Type B pancreatic cell (in vitro differentiated cells): Measurements from ENCODE around the gene IGFL2. TPM values are rescaled to one million over a fixed set of nuclear protein-coding genes. Genes with fewer than 3 reads are reported as not detected.
"Not testable (repeated sequence)": the region's sequence is repeated elsewhere in the genome, so short reads cannot be mapped to it uniquely, and the experiment has no call there.

Experiments
- DNase-seq: peaks from one replicate; pipeline ENCODE4 v3.0.0; 2021; ENCODE audit warnings: mixed read lengths; ENCODE audit not compliant: unreplicated experiment; ENCODE audit errors: extremely low spot score
- H3K27ac Mint-ChIP-seq: 2 replicates; pipeline ENCODE4 v1.8.0; 2021; ENCODE audit warnings: mild to moderate bottlenecking, mixed read lengths
- H3K27me3 Mint-ChIP-seq: 2 replicates; pipeline ENCODE4 v1.8.0; 2021; ENCODE audit warnings: mixed read lengths
- H3K36me3 Mint-ChIP-seq: 2 replicates; pipeline ENCODE4 v1.8.0; 2021; ENCODE audit warnings: mixed read lengths
- H3K4me1 Mint-ChIP-seq: one replicate; pipeline ENCODE4 v1.8.0; 2021; ENCODE audit warnings: mixed read lengths; ENCODE audit not compliant: unreplicated experiment
- H3K4me3 Mint-ChIP-seq: 2 replicates; pipeline ENCODE4 v1.8.0; 2021; ENCODE audit warnings: mild to moderate bottlenecking, mixed read lengths
- H3K9me3 Mint-ChIP-seq: 2 replicates; pipeline ENCODE4 v1.8.0; 2021; ENCODE audit warnings: mixed read lengths
- CTCF ChIP-seq: fragments of 200-600 bp; sonication (generic); conservative IDR thresholded peaks from 2 replicates; pipeline ENCODE4 v1.5.0; 2021; ENCODE audit warnings: antibody characterized with exemption, mild to moderate bottlenecking
- total RNA-seq: library from RNA; stranded (reverse); gene quantifications from 2 replicates; pipeline ENCODE4 v1.2.1, GENCODE V29; 2021; ENCODE audit warnings: low replicate concordance

The IGFL2 gene
- total RNA-seq, 1 donor from 2014 or later: 104 TPM

- Mint-ChIP-seq H3K4me3 (peak overlapping the region; percentile 82), H3K27me3 (peaks cover 10% of the 10 kb centered on the region), H3K27ac (peak overlapping the region; percentile 91), H3K36me3 (no peaks in the 10 kb centered on the region), H3K4me1 (peaks cover 3% of the 10 kb centered on the region), H3K9me3 (no peaks in the 10 kb centered on the region)
- TF ChIP-seq CTCF: no peak
- DNase-seq: no peak
Observed at GRCh38 chr19:46186101-46186716, 38.2 kb downstream of the IGFL2 start.

GRCh38 chr19:46186717-46187101 lies 38.7 kb downstream of the IGFL2 start:
- no peak for TF ChIP-seq CTCF
- DNase-seq: no peak
- Mint-ChIP-seq H3K4me1 (peaks cover under 1% of the 10 kb centered on the region), H3K4me3 (peak overlapping the region; percentile 82), H3K36me3 (no peaks in the 10 kb centered on the region), H3K9me3 (no peaks in the 10 kb centered on the region), H3K27ac (peak overlapping the region; percentile 91), H3K27me3 (peaks cover 12% of the 10 kb centered on the region)

- H3K9me3 Mint-ChIP-seq: no peaks in the 10 kb centered on the region
- H3K27ac Mint-ChIP-seq: peak overlapping the region; percentile 54
- no peak for DNase-seq
Observed at GRCh38 chr19:46189971-46190888, 42.2 kb downstream of the IGFL2 start.

GRCh38 chr19:46191356-46191755 lies 43.3 kb downstream of the IGFL2 start:
- no peaks in the 10 kb centered on the region for H3K9me3 Mint-ChIP-seq
- DNase-seq: no peak
- peaks cover 15% of the 10 kb centered on the region for H3K27me3 Mint-ChIP-seq
- TF ChIP-seq CTCF: no peak
- H3K4me3 Mint-ChIP-seq: no peak overlapping the region
- H3K27ac Mint-ChIP-seq: peak overlapping the region; percentile 79
- no peaks in the 10 kb centered on the region for H3K36me3 Mint-ChIP-seq
- peaks cover 8% of the 10 kb centered on the region for H3K4me1 Mint-ChIP-seq

More at GRCh38 chr19:46189971-46190888, 42.2 kb downstream of the IGFL2 start:
- TF ChIP-seq CTCF: no peak
- H3K4me3 Mint-ChIP-seq: peak overlapping the region; percentile 4
- H3K4me1 Mint-ChIP-seq: peaks cover 8% of the 10 kb centered on the region
- H3K36me3 Mint-ChIP-seq: no peaks in the 10 kb centered on the region
- H3K27me3 Mint-ChIP-seq: peaks cover 15% of the 10 kb centered on the region

- H3K9me3 Mint-ChIP-seq: no peaks in the 10 kb centered on the region
- H3K27me3 Mint-ChIP-seq: peaks cover 16% of the 10 kb centered on the region
- no peak for DNase-seq
- H3K36me3 Mint-ChIP-seq: no peaks in the 10 kb centered on the region
- peak overlapping the region; percentile 92 for H3K27ac Mint-ChIP-seq
- TF ChIP-seq CTCF: no peak
- H3K4me1 Mint-ChIP-seq: peaks cover 8% of the 10 kb centered on the region
- peak overlapping the region; percentile 36 for H3K4me3 Mint-ChIP-seq
Observed at GRCh38 chr19:46191972-46192371, 43.9 kb downstream of the IGFL2 start.

GRCh38 chr19:46192626-46192991 lies 44.6 kb downstream of the IGFL2 start:
- Mint-ChIP-seq H3K27ac (peak overlapping the region; percentile 92), H3K27me3 (peaks cover 21% of the 10 kb centered on the region)
- not testable (repeated sequence) for H3K4me1 Mint-ChIP-seq, H3K36me3 Mint-ChIP-seq, H3K4me3 Mint-ChIP-seq, DNase-seq, H3K9me3 Mint-ChIP-seq
